HG02588 (cell line): ENCODE measurements around the gene RBFOX1.

ENCODE experiments used
- ATAC-seq: cut with Tn5 transposase; IDR thresholded peaks from one replicate; pipeline ENCODE4 v1.9.1; 2021; ENCODE audit warnings: mild to moderate bottlenecking, moderate library complexity; ENCODE audit not compliant: unreplicated experiment

Gene RBFOX1

DNA sequence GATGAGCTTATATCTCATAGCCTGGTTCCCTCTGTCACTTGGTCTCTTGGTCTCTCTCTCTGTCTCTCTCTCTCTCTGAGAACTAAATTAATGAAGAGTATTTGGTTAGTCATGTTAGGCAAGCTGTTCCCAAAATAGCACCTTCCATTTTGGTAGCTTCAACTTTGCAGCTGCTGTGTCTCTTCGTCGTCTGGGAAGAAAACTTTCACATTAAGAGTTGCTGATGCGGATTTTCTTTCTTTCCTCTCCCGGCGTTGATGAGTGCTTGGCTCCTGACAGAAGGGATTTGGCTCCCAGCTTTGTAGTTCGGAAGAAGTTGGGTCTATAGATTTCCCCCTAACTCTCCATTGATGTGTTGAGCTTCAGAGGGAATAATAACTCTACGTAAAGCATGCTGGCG, at the start of gene RBFOX1:
TSS of gene RBFOX1 (plus strand) at position 235 of the 400 bp plus-strand sequence.
- ATAC-seq, result no peak

DNA sequence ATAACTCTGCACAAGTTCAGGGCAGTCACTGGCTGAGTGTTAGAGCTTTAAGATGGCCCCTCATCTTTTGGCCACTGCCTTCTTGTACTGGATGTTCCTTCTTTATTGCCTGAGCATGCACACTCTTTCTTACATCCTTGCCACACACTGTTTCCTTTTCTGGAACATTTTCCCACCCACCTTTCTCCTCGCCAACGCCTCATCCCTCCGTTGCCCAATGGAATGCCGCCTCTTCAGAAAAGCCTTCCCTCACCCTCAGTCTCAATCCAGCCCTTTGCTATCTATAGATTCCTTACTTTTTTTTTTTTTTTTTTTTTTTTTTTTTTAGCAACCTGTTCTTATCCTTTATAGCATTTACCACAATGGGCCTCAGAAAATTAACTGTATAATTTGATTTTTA, 47.9 kb upstream of the RBFOX1 start:
- no peak for ATAC-seq

DNA sequence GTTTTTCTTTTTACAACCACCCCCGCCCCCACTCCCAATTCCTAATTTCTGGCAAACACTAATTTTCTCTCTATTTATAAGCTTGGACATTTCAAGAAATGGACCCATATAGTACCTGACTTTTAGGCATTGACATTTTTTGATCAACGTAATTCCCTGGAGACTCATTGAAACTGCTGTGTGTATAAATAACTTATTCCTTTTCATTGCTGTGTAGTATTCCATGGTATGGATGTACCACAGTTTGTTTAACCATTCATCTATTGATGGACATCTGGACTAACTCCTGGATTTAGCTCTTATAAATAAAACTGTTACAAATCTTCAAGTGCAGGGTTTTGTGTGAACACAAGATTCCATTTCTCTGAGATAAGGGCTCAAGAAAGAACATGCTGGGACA, 47.1 kb upstream of the RBFOX1 start:
- ATAC-seq, result no peak

DNA sequence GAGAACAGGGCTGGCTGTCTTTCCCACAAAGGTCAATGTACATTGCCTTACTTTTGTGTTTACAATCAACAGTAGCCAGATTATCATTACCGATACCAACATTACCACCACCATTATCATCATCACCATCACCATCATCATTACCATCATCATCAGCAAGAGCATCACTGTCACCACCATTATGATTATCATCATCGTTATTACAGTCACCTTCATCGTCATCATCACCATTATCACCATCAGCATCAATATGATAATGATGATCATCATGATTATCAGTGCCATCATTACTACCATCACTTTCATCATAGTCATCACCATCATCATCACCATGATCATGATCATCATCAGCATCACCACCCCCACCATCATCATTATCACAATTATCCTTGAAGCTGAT, 43.3 kb upstream of the RBFOX1 start:
- no peak for ATAC-seq

DNA sequence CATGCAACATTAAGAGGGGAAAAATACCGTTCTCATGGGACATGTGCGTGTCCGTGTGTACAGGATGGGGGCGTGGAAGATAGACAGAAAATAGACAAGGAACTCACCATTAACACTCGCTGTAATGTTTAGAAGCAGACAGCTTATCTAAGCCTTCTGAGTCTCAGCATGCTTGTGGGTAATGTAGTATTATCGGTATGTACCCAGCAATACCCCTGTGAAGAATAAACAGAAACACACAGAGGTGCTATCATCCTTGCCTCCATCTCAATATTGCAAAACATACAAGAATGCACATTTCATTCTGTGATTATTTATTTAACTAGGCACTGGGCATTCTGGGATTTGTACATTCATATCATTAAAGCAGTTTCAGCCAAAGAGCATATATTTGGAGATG, 42.0 kb upstream of the RBFOX1 start:
- ATAC-seq, result no peak

DNA sequence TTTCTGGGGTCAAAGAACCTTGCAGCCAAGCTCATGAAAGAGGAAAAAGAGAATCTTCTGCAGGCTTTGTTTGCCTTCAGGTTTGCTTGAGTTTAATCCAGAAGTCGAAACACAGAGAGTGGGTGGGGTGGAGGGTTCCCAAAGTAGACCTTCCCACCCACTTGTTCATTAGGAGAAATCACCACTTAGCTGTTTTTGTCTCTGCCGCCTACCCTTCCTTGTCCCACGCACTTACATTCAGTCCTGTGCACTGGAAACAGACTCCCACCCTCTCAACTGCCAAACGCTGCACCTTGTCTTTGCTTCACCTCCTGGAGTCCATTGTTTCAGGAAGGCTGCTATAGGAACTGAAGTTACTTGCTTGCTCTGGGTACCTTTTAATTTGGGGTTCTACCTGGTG, 38.6 kb upstream of the RBFOX1 start:
- no peak for ATAC-seq

DNA sequence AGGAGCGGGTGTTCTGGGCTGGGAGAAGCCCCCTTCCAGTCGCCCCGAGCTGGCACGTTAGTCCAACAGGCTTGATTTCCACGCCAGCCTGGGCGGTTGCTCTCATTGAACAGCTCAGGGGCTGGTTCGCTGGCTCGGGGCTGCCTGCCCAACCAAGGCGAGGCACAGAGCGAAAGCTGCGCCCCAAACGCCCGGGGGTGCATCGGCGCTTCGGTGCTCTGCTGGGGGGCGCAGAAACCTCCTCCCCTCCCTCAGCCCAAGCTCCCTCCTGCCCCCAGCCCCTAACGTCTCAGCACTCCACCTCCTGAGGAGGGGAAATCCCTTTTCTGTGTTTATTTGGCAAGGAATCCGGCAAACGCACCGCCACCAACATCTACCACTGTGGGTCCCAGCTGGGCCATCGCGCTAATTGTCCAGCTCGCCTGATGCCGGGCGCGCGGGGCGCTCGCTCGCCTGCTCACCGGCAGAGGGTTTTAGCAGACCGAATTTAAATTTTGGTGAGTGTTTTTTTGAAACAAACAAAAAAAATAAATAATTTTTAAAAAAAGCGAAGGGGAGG, 29.5 kb upstream of the RBFOX1 start:
- no peak for ATAC-seq

DNA sequence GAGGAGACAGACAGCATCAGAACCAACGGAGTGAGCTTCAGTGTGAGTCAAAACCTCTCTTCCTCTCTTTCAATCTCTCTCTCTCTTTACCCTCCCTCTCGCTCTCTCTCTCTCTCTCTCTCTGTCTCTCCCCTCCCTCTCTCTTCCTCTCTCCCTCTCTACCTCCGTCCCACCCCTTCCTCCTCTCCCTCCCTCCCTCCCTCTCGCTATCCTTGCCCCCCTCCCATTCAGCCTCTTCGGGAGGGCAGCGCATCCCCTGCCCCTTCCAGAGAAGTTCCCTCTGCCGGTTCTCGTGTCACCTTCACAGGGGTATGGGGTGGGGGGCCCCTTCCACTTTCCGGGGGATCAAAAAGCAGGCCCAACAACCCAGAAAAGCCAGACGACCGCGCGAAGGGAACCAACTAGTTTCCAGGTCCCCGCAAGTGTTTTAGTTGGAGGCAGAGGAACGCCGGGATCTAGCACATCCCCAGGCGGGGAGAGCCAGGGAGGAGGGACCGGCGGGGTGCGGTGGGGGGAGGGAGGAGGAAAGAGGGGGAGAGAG, 28.9 kb upstream of the RBFOX1 start:
- no peak for ATAC-seq

DNA sequence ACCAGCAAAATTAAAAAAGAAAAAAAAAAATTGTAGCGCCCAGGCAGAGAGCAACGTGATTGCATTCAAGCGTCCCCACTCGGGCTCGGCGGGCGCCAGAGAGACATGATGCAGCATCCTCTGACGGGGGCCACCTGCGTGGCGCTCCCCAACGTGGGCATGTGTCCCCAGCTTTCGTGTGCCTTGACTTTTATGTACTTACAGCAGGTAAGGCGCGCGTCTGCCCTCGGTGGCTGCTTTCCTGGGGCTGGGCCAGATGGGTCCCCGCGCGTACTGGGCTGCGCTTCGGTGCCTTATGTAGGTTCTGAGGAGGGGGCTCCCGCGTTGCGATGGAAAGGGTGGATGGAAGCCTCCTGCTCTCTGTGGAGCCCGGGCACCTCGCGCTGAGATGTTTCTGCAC, 28.4 kb upstream of the RBFOX1 start:
- no peak for ATAC-seq

DNA sequence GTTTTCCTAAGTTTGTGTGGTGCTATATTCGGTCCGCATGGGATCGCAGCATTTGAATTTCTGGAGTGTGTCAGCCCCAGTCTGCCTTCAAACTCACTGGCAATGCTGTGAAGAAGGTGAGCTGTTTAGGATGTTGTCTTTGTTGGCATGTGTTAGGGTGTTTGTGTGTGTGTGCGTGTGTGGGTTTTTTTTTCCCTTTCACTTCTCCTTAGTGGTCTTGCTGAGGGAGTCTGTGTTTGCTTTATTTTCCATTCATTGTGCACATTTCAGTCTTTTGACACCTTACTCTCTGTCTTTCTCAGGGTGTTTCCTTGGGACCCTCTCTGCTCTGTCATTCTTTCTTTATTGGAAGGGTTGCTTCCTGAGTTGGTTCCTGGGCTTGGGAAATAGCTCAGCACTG, 27.7 kb upstream of the RBFOX1 start:
- no peak for ATAC-seq

DNA sequence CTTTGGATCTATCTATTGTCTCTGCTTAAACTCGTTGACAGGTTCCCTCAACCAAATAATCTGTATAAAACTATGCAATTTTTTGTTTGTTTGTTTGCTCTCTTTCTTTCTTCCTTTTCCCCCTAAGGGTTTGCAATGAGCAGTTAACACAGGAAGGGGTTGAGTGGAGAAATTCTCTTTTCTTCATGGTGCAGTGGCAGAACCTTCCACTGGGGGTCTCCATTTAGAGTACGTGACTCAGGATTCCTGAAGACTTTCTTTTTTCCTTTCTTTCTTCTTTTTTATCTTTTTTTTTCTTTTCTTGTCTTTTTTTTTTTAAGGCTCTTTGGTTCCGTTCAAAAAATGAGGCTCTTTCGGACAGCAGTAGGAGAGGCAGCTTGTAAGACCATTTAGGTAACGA, 19.5 kb upstream of the RBFOX1 start:
- no peak for ATAC-seq

DNA sequence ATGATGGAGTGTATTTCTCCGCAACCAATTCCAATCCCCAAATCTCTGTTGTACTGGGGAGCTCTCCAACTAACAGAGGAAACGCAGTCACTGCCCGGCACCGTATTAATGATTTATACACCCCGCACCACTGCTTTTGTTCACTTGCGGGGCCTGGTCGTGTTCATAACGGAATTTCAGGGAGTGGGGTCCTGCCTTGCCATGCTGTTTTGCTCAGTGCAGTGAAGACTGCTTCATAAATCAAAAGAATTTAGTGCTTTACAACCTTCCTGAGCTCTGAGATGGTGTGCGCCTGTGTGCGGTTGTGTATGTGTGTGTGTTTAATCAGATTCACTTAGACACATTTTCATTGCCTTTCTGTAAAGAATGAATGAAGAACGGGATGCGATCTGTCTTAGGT, 18.5 kb upstream of the RBFOX1 start:
- ATAC-seq, result no peak

DNA sequence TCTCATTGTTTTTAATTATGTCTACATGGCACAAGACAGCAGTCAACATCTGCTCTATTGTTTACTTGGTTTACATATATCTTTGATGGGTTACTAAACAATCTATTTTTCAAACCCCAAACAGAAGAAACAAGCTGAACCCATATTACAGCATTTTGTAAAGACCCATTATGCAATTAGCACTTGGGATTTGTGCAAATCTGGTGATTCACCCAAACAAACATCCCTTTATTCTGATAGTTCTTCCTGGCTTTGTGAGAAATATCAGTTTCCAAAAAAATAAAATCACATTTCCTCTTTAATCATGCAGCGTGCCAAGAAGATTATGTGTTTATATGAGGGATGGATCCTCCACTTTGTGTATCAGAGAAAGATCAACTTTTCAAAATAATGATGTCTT, 16.8 kb upstream of the RBFOX1 start:
- ATAC-seq, result no peak

DNA sequence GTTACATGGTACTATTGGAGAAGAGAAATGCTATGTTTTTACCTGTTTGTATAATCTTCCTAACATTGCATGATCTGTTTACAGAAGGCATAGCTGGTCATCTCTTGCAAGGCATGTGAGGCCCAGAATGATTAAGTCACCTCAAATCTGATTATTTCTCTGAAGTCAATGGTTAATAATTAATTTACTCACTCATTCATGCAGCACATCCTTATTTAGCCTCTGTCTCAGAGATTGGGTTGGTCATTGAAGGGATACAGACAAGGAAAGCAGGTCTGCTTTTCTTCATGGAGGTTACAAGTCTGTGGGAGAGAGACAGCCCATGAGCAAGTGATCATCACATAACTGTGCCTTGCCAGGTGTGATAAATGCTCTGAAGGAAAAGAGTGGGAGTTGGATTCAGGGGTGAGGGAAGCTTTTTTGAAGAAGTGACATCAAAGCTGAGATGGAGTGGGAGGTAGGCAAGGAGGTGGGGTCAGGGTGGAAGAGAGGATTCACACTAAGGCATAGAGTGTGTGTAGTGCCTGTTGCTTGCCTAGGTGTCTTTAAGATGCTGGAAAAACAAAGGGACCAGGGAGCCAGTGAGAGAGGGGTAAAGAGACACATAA, 16.3 kb upstream of the RBFOX1 start:
- ATAC-seq, result no peak

DNA sequence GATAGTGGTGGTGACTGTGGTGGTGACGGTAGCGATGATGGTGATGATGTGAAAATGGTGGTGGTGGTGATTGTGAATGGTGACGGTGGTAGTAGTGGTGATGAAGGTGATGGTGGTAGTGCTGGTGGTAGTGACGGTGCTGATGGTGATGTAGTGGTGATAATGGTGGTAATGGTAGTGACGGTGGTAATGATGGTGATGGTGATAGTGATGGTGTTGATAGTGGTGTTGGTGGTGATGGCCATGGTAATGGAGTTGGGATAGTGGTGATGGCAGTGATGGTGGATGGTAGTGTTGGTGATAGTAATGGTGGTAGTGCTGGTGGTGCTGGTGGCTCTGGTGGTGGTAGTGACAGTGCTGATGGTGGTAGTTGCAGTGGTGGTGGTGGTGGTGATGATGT, 14.7 kb upstream of the RBFOX1 start:
- no peak for ATAC-seq

DNA sequence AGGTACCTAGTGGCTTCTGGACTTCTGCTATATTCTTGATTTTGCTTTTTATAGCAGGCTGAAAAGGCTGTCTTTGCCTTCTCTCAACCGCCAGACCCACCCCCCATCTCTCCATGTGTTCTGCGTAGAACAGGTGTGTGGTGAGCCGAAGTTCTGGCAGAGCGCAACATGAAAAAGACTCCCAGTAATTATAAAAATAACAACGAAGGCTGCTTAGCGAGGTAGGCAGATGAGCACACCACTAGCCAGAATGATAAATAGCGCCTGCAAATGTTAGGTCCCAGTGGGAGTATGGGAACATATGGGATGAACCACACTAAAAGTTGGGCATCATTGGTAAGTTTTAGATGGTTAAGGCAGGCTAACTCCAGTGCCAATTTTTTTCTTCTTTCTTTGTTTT, 14.0 kb upstream of the RBFOX1 start:
- ATAC-seq, result no peak

DNA sequence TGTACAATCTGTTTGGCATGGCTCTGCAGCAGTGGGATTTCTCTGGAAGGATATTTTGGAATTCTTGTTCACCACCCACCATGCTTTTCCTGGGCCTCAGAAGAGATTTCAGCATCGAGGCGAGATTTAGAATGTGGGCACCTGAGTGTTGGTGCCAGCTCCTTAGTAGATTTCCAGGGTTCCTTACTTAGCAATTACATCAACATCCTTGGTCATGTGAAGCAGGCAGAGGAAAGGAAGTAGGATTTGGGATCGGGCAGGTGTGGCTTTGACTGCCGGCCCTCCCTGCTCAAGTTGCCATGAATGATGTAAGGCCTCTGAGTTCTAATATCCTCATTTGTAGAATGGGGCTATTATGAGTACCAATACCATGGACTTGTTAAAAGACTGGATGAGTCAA, 13.1 kb upstream of the RBFOX1 start:
- no peak for ATAC-seq

DNA sequence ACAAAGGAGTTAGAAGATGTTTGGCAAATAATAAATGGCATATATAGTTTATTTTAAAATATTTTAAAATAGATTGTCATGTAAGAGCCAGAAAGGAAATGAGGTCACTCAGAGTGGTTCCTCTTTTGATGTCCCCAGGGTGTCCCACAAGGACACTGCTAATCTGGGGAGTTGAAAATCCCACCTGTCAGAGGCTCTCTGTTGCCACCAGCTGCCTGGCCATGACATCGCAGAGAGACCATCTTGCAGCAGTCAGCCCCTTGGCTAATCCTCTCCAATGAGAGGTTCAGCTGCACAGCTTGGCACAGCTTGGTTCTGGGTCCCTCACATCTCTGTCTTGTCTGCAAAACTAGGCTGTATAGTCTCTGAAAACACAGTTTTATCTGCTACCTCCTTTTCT, 11.0 kb upstream of the RBFOX1 start:
- no peak for ATAC-seq

DNA sequence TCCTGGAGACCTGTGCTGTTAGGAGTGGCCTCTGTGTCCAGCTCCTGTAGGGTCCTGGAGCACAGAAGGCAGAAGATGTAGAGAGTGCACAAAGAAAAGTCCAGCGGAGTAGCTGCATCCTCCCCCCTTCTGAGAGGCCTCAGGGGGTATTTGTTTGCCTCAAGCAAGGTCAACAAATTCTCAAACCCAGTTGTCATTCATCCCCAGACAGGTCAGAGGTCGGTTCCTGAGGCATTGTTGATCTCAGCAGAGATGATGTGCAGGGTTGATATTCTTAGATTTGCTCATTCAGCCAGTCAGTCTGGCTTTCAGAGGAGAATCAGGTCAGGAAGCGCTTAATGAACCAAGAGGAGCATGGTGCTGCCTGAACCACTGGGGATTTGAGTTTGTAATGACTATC, 8.3 kb upstream of the RBFOX1 start:
- ATAC-seq, result no peak

DNA sequence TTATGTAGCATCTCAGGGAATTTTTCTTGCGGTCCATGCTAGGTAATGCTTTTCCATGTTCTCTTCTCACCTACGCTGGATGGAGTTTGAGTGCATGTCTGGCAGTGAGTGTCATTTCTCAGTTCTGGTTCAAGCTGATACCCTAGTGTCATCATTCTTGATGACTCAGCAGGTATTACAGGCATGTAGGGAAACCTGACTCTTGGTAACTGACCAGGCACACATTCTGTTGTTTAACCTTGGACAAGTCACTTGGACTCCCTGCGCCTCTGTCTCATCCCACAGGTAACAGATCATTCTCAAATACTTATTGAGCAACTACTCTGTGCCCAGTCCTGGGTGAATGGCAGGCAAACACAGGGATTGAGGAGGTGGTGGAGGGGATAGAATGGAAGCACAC, 6.8 kb upstream of the RBFOX1 start:
- ATAC-seq, result no peak

DNA sequence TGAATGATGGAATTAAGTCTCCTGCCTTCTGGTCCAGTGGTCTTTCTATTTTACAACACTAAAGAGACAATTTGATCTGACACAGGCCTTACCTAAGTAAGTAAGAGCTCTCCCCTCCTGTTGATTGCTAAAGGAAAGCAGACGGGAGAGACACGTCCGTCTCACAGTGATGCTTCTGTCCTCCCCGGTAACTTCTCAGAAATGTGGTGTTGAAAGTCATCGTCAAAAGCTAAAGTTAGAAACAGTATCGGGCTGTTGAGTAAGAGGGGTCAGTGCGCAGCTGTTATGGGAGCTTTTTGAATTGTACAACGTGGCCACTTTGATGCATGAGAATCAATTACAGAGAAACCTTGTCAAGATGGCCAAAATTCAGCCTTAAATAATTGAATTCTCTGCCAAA, 1.9 kb upstream of the RBFOX1 start:
- no peak for ATAC-seq

DNA sequence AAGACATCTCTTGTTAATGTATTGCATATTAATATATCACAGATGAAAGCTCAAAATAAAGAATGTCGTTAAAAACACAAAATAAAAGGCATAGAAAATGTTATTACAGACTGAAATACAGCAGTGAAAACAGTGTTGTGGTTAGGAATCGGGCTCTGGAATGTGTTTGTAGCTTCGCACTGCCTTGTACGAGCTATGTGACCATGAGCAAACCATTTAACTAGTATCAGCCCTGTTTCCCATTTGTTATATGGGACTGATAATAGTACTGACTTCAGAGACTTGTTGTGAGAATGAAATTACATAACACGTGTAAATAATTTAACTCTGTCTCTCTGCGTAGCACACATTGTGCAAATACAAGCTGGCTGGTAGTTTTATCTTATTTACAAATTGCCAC, 648 bp upstream of the RBFOX1 start:
- no peak for ATAC-seq

DNA sequence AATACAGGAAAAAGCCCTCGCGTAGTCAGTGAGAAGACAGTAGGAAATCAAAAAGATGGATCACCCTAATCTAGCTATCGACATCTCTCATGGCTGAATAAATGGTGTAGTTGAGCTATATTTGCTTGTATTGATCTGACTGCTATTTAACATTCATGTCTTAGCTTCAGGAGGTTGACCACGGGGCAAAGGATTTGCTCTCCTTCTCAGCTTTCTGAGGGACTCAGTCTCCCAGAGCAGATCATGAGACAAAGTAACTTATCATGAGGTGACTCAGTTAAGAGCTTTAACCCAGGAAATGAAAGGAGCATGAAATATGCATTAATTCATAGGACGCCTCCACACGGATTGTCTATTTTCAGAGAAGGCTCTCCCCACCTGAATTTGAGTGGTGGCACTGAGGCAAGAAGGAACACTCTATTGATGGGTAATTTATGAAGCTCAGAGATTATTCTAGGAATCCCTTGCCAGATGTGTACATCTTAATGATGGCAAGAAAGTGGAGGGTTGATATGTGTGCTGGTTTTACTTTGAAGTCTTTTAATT, 608 bp downstream of the RBFOX1 start:
- ATAC-seq, result no peak
